Left renal cortex interstitium (tissue), 4 donors: ENCODE results near the gene CBX4. TPM values are rescaled to one million over a fixed set of nuclear protein-coding genes. Genes with fewer than 3 reads are reported as not detected.

ENCODE experiments used
- DNase-seq, 4 donors: peaks; one replicate each; pipeline ENCODE4 v3.0.0-alpha.2; 2013; ENCODE audit warnings: low read depth in 4 of 4, low spot score in 2 of 4, missing footprints in 1 of 4
- polyA plus RNA-seq, 4 donors: library from polyadenylated mRNA; unstranded; fragments of 120-200 nt; gene quantifications; one replicate each; pipeline ENCODE4 v1.2.1, GENCODE V29; 2013; ENCODE audit not compliant: insufficient read length in 4 of 4

Gene CBX4
- polyA plus RNA-seq, 4 donors, result 11.9 to 17.4 (median 14.6) TPM

- no peak for DNase-seq
Observed at GRCh38 chr17:79814974-79815835, 24.0 kb downstream of the CBX4 start.

GRCh38 chr17:79814127-79814973, 24.9 kb downstream of the CBX4 start:
- no peak for DNase-seq

GRCh38 chr17:79813297-79814126, 25.7 kb downstream of the CBX4 start:
- DNase-seq, result no peak

GRCh38 chr17:79812353-79813258, 26.6 kb downstream of the CBX4 start:
- DNase-seq, result no peak

GRCh38 chr17:79811868-79812352, 27.3 kb downstream of the CBX4 start:
- no peak for DNase-seq

GRCh38 chr17:79811011-79811867, 28.0 kb downstream of the CBX4 start:
- no peak for DNase-seq

GRCh38 chr17:79810130-79811010, 28.9 kb downstream of the CBX4 start:
- DNase-seq, result no peak

- no peak for DNase-seq
Observed at GRCh38 chr17:79809530-79810129, 29.6 kb downstream of the CBX4 start.

GRCh38 chr17:79808763-79809529, 30.3 kb downstream of the CBX4 start:
- no peak for DNase-seq

GRCh38 chr17:79806863-79807720, 32.1 kb downstream of the CBX4 start:
- no peak for DNase-seq

GRCh38 chr17:79806446-79806760, 32.8 kb downstream of the CBX4 start:
- DNase-seq, result no peak

- DNase-seq, result no peak
Observed at GRCh38 chr17:79804856-79805696, 34.2 kb downstream of the CBX4 start.

GRCh38 chr17:79803997-79804855, 35.0 kb downstream of the CBX4 start:
- DNase-seq, result no peak
